ENCODE results near the gene HCRTR1.

HCRTR1 gene

GRCh38 chr1:31655756-31656155 lies 38.3 kb downstream of the HCRTR1 start:
- DNase-seq (ENCODE audit: low spot score), result no peak
- no peak for TF ChIP-seq CTCF (IDR thresholded peaks at IDR 0.05; ENCODE audit: extremely low read depth, missing control alignments)

GRCh38 chr1:31657020-31657804 lies 39.7 kb downstream of the HCRTR1 start:
- TF ChIP-seq CTCF (IDR thresholded peaks at IDR 0.05; ENCODE audit: extremely low read depth, missing control alignments), result no peak
- no peak for DNase-seq (ENCODE audit: low spot score)

GRCh38 chr1:31657972-31658510 lies 40.6 kb downstream of the HCRTR1 start:
- TF ChIP-seq CTCF (IDR thresholded peaks at IDR 0.05; ENCODE audit: extremely low read depth, missing control alignments), result no peak
- no peak for DNase-seq (ENCODE audit: low spot score)

DNA sequence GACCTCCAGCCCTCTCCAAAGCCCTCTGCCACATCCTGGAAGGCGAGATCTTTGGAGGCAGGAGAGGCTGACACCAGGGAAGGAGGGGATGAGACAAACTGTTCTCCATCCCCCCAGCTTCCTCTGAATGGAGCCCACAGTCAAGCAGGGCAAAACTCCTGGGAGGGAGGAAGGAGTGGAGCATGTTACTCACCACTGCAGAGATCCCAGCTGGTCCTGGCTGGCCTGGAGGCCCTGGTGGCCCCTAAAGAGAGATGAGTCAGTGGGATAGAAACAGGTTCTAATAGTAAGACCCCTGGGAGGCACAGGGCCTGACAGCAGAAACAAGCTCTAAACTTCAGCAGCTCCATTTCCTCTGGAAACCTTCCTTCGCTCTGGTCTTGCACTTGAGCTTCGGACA lies 41.2 kb downstream of the HCRTR1 start:
- no peak for DNase-seq (ENCODE audit: low spot score)
- no peak for TF ChIP-seq CTCF (IDR thresholded peaks at IDR 0.05; ENCODE audit: extremely low read depth, missing control alignments)

- DNase-seq (ENCODE audit: low spot score), result no peak
- TF ChIP-seq CTCF (IDR thresholded peaks at IDR 0.05; ENCODE audit: extremely low read depth, missing control alignments), result no peak
Observed at GRCh38 chr1:31659889-31660288, 42.4 kb downstream of the HCRTR1 start.

- no peak for TF ChIP-seq CTCF (IDR thresholded peaks at IDR 0.05; ENCODE audit: extremely low read depth, missing control alignments)
- no peak for DNase-seq (ENCODE audit: low spot score)
Observed at GRCh38 chr1:31660871-31661455, 43.5 kb downstream of the HCRTR1 start.

DNA sequence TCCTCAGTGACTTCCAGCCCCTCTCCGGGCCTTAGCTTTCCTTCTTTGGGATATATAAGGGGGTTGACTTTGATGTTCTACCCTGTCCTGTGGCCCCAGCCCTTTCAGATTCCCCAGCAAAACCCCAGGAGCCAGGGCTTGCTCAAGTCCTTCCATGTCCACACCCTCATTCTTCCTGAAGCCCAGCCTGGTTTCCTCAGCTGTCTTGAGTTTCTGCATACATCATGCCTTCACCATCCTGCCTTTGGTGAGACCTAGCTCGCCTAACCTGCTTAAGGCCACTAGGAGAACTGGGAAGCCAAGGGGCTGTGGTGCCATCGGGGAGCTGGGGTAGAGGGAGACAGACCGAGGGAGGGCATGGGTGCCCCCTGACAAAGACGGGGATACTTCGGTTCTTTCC lies 44.4 kb downstream of the HCRTR1 start:
- TF ChIP-seq CTCF (IDR thresholded peaks at IDR 0.05; ENCODE audit: extremely low read depth, missing control alignments), result no peak

More for the DNA sequence above, 44.4 kb downstream of the HCRTR1 start:
- DNase-seq (ENCODE audit: low spot score), result no peak

Data from GM20000 (cell line).